Endothelial cell of umbilical vein (primary cell): Measurements from ENCODE around the gene RARA. TPM values are rescaled to one million over a fixed set of nuclear protein-coding genes. Genes with fewer than 3 reads are reported as not detected.
A peak's percentile ranks its signal among the peaks of the same experiment; 100 is the strongest.

Experiments
- BruUV-seq: library from RNA; stranded (reverse); fragments of 400-500 nt; replicated peaks from 2 replicates; lab custom pipeline; 2021; lab: Mats Ljungman, UMichigan
- CTCF ChIA-PET: fragments of 300-600, 350-600 bp; sonication (Branson Sonifier 250); formaldehyde crosslinking; loops from one replicate; lab custom pipeline; 2021; ENCODE audit warnings: antibody characterized with exemption, inconsistent platforms; lab: Charles Lee
- POLR2A ChIA-PET: fragments of 300-600, 350-600 bp; sonication (Branson Sonifier 250); formaldehyde crosslinking; loops from one replicate; lab custom pipeline; 2021; ENCODE audit warnings: antibody characterized with exemption, inconsistent platforms; lab: Charles Lee
- DNase-seq: peaks from one replicate; pipeline ENCODE4 v3.0.0-alpha.2; 2011; ENCODE audit warnings: low read depth, low spot score
- FAIRE-seq: peaks from 2 replicates; lab custom pipeline; 2011; peaks lifted over from hg19 to GRCh38; lab: Jason Lieb, UNC
- H2AFZ ChIP-seq: 2 replicates; pipeline ENCODE4 v1.6.0; 2012; ENCODE audit warnings: low read depth, low read length, control low read depth, inconsistent platforms
- H3K27ac ChIP-seq: 2 replicates; pipeline ENCODE4 v1.5.1; 2011; ENCODE audit warnings: low read depth, mild to moderate bottlenecking, control low read depth, low read length, moderate library complexity; ENCODE audit not compliant: insufficient read depth
- H3K27me3 ChIP-seq, 2 experiments: 2 replicates each; pipeline versions ENCODE4 v1.6.0 to v1.6.1; 2011; ENCODE audit warnings: low read length in 2 of 2, mixed read lengths in 1 of 2; ENCODE audit not compliant: control insufficient read depth in 2 of 2, insufficient read depth in 2 of 2
- H3K36me3 ChIP-seq, 2 experiments: 2 replicates in 1 of 2; 3 replicates in 1 of 2; pipeline ENCODE4 v1.5.1; 2011; ENCODE audit warnings: low read length in 2 of 2, mild to moderate bottlenecking in 1 of 2, moderate library complexity in 1 of 2; ENCODE audit not compliant: control insufficient read depth in 2 of 2, insufficient read depth in 2 of 2; ENCODE audit errors: extremely low read depth in 1 of 2
- H3K4me1 ChIP-seq: 3 replicates; pipeline ENCODE4 v1.5.1; 2011; ENCODE audit warnings: mild to moderate bottlenecking, low read length; ENCODE audit not compliant: control insufficient read depth, insufficient read depth; ENCODE audit errors: extremely low read depth
- H3K4me2 ChIP-seq: 2 replicates; pipeline ENCODE4 v1.6.1; 2011; ENCODE audit warnings: low read length, control low read depth, mixed read lengths; ENCODE audit not compliant: insufficient read depth
- H3K4me3 ChIP-seq, 3 experiments: fragments of 200-600 bp in 1 of 3; sonication (generic), shearing (Covaris generic) in 1 of 3; replicated peaks in 1 of 3; 2 replicates each; pipeline ENCODE4 v1.5.1; 2011 to 2016; ENCODE audit warnings: control low read depth in 3 of 3, low read length in 3 of 3, mild to moderate bottlenecking in 2 of 3, inconsistent platforms in 1 of 3, low read depth in 1 of 3, moderate library complexity in 1 of 3; ENCODE audit not compliant: insufficient read depth in 1 of 3
- H3K79me2 ChIP-seq: 2 replicates; pipeline ENCODE4 v1.6.0; 2012; ENCODE audit warnings: low read length, inconsistent platforms; ENCODE audit not compliant: control insufficient read depth, insufficient read depth
- H3K9ac ChIP-seq: replicated peaks from 2 replicates; pipeline ENCODE3; 2011; ENCODE audit warnings: low read length, control low read depth; ENCODE audit not compliant: insufficient read depth; ENCODE audit errors: extremely low read depth
- H3K9me1 ChIP-seq: replicated peaks from 3 replicates; pipeline ENCODE4 v1.6.0; 2011; ENCODE audit warnings: mild to moderate bottlenecking, low read length; ENCODE audit not compliant: control insufficient read depth, insufficient read depth; ENCODE audit errors: extremely low read depth
- H3K9me3 ChIP-seq: replicated peaks from 2 replicates; pipeline ENCODE4 v1.5.1; 2012; ENCODE audit warnings: low read length, inconsistent platforms; ENCODE audit not compliant: control insufficient read depth, insufficient read depth
- H4K20me1 ChIP-seq: replicated peaks from 2 replicates; pipeline ENCODE3; 2011; ENCODE audit warnings: mild to moderate bottlenecking, low read length; ENCODE audit not compliant: control insufficient read depth, insufficient read depth; ENCODE audit errors: extremely low read depth
- EZH2 ChIP-seq: IDR thresholded peaks from 2 replicates; pipeline ENCODE4 v1.6.1; 2012; ENCODE audit warnings: borderline replicate concordance, low read depth, mild to moderate bottlenecking, moderate library complexity, low read length, inconsistent platforms; ENCODE audit not compliant: severe bottlenecking
- FOS ChIP-seq: IDR thresholded peaks from 2 replicates; pipeline ENCODE4 v1.6.1; 2011; ENCODE audit warnings: mild to moderate bottlenecking, low read length, moderate library complexity, borderline replicate concordance; ENCODE audit not compliant: insufficient read depth
- GATA2 ChIP-seq: IDR thresholded peaks from 2 replicates; pipeline ENCODE4 v1.7.0; 2011; ENCODE audit warnings: low read depth, mild to moderate bottlenecking, moderate library complexity, mixed read lengths, low read length; ENCODE audit not compliant: insufficient read length, insufficient read depth
- JUN ChIP-seq: IDR thresholded peaks from 2 replicates; pipeline ENCODE4 v1.6.1; 2011; ENCODE audit warnings: borderline replicate concordance, low read depth; ENCODE audit not compliant: insufficient read length, insufficient read depth
- MYC ChIP-seq: IDR thresholded peaks from one replicate; pipeline ENCODE4 v1.6.1; 2011; ENCODE audit warnings: mild to moderate bottlenecking, low read depth, low read length
- dilution Hi-C: fragments of 300-500 bp; cut with MboI; formaldehyde crosslinking; loops from one replicate; pipeline ENCODE4 v1.15.0; 2019; ENCODE audit warnings: low sequenced_read_pairs; ENCODE audit not compliant: extremely low pct_ligation_motif_present
- intact Hi-C: fragments of 100-400 bp; cut with micrococcal nuclease; formaldehyde crosslinking; loops from one replicate; pipeline ENCODE4 v1.10.0; 2022
- polyA plus RNA-seq, 4 experiments: library from polyadenylated mRNA; depleted of rRNA in 3 of 4; stranded (reverse) in 3 of 4; unstranded in 1 of 4; fragments of >200 nt; gene quantifications; 2 replicates each; pipeline versions ENCODE4 v1.2.1 to v1.2.3, GENCODE V29; 2011 to 2012; ENCODE audit warnings: missing spikeins in 1 of 4
- total RNA-seq: library from RNA; stranded (reverse); gene quantifications from 2 replicates; pipeline ENCODE4 v1.2.3, GENCODE V29; 2021
- TF ChIP-seq, protein P1 (sequence below): IDR thresholded peaks from 2 replicates; pipeline ENCODE4 v1.6.1; 2011; ENCODE audit not compliant: insufficient read depth, insufficient read length

Gene RARA
- total and polyA plus RNA-seq, 2 donors (not counting 3 experiments of a cell fraction or from before 2014, with no cell fraction given), result 11.9 to 37.8 TPM

DNA sequence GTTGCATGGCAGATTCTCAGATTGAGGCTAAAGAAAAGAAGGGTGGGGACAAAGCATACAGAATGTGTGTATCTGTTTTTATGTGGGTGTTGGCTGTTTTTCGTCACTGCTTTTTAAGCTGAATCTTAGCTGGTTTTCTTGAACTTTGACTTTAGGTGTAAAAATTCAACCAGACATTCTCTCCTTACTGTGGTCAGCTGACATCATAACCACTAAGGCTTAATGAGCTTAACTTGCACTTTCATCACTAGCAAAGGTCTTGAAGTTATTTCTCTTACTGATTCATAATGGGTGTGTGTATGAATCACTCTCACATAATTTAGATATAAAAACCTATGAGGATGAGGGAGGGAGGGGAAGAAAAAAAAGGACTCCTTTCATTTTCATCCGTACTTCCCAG, 25.3 kb upstream of the RARA start:
- CTCF ChIA-PET, result interaction anchor here (0.6 to 2.4 kb wide), 7 partner anchors 9 to 143 kb away, joined by 3 to 13 read pairs (median 7); partner anchors contain the start of genes CASC3 and WIPF2
- peaks cover 3% of the 10 kb centered on the region for H3K79me2 ChIP-seq
- H4K20me1 ChIP-seq, result no peaks in the 10 kb centered on the region
- no peak overlapping the region for H2AFZ ChIP-seq
- BruUV-seq, result no TSS peak
- H3K9ac ChIP-seq, result peak overlapping the region; percentile 45
- H3K4me3 ChIP-seq, result peak overlapping the region in 1 of 3 experiments; percentile 23
- peak overlapping the region; percentile 83 for H3K4me2 ChIP-seq
- intact Hi-C loops (loop anchor here (10.0 kb wide), 1 partner anchor 269 kb away; the partner anchor contains the start of gene CSF3), dilution Hi-C loops (no loop called here)
- peak; percentile 73 for FAIRE-seq
- TF ChIP-seq JUN, result peak; percentile 10
- TF ChIP-seq, protein P1, sequence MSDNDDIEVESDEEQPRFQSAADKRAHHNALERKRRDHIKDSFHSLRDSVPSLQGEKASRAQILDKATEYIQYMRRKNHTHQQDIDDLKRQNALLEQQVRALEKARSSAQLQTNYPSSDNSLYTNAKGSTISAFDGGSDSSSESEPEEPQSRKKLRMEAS, result no peak
- TF ChIP-seq EZH2, result no peak
- no peak for TF ChIP-seq MYC
- no peak for TF ChIP-seq GATA2
- TF ChIP-seq FOS, result peak; percentile 89
- H3K27me3 ChIP-seq, result no peaks in the 10 kb centered on the region
- no peaks in the 10 kb centered on the region for H3K9me1 ChIP-seq
- peaks cover 25% of the 10 kb centered on the region for H3K4me1 ChIP-seq
- H3K36me3 ChIP-seq, result peaks cover 3 to 11% of the 10 kb centered on the region in 2 experiments
- DNase-seq, result peak; percentile 61
- H3K27ac ChIP-seq, result peak overlapping the region; percentile 78
- POLR2A ChIA-PET, result interaction anchor here (0.6 to 0.8 kb wide), 2 partner anchors 36 to 44 kb away, joined by 3 read pairs; no protein-coding TSS in a partner anchor
- no peaks in the 10 kb centered on the region for H3K9me3 ChIP-seq
